Esophagus muscularis mucosa (tissue), 4 donors: ENCODE results near the gene BRD7. TPM values are rescaled to one million over a fixed set of nuclear protein-coding genes. Genes with fewer than 3 reads are reported as not detected.
A peak's percentile ranks its signal among the peaks of the same experiment; 100 is the strongest.
"Not testable (repeated sequence)": the region's sequence is repeated elsewhere in the genome, so short reads cannot be mapped to it uniquely, and the experiment has no call there.

Source experiments
- DNase-seq: peaks from one replicate; pipeline ENCODE4 v3.0.0-alpha.2; 2017; ENCODE audit errors: extremely low spot score
- H3K27ac ChIP-seq, 4 donors: fragments of 200-600 bp; sonication (generic); replicated peaks in 1 of 4; 1 replicate in 3 of 4; 2 replicates in 1 of 4; pipeline ENCODE4 v1.5.1; 2016 to 2019; ENCODE audit warnings: mild to moderate bottlenecking in 1 of 4
- H3K27me3 ChIP-seq, 4 donors: fragments of 200-600 bp; sonication (generic); one replicate each; pipeline versions ENCODE4 v1.5.1 to v1.6.0; 2016 to 2019
- H3K36me3 ChIP-seq, 4 donors: fragments of 200-600 bp; sonication (generic); one replicate each; pipeline ENCODE4 v1.5.1; 2016 to 2019
- H3K4me1 ChIP-seq, 4 donors: fragments of 200-600 bp; sonication (generic); one replicate each; pipeline ENCODE4 v1.5.1; 2016 to 2019
- H3K4me3 ChIP-seq, 4 donors: fragments of 200-600 bp; sonication (generic); 1 replicate in 2 of 4; 2 replicates in 2 of 4; pipeline ENCODE4 v1.5.1; 2016 to 2019; ENCODE audit warnings: mild to moderate bottlenecking in 4 of 4, moderate library complexity in 1 of 4
- H3K9me3 ChIP-seq, 4 donors: fragments of 200-600 bp; sonication (generic); 1 replicate in 3 of 4; 2 replicates in 1 of 4; pipeline ENCODE4 v1.5.1; 2016 to 2019
- EP300 ChIP-seq: sonication (generic); formaldehyde crosslinking; IDR thresholded peaks from one replicate; pipeline ENCODE4 v1.6.1; 2017; ENCODE audit warnings: antibody characterized with exemption
- POLR2A ChIP-seq: fragments of 450-650 bp; IDR thresholded peaks from one replicate; pipeline ENCODE4 v1.6.1; 2017; ENCODE audit warnings: antibody characterized with exemption, moderate library complexity, mild to moderate bottlenecking, low read depth
- POLR2AphosphoS5 ChIP-seq, 2 donors: sonication (generic); formaldehyde crosslinking; IDR thresholded peaks; one replicate each; pipeline ENCODE4 v1.6.1; 2017; ENCODE audit warnings: antibody characterized with exemption in 2 of 2
- WGBS: methylation state at CpG from one replicate; pipeline ENCODE4 v1.1.5; 2018; 5-methylcytosine and 5-hydroxymethylcytosine counted together
- intact Hi-C: fragments of 100-400 bp; cut with DNase I; formaldehyde crosslinking; loops from one replicate; pipeline ENCODE4 v1.15.1; 2023
- total RNA-seq, 4 donors: library from RNA; depleted of rRNA; stranded (reverse); fragments of >200 nt; gene quantifications; one replicate each; pipeline versions ENCODE4 v1.1.0 to v1.2.1, GENCODE V29; 2016
- TF ChIP-seq, protein P1 (sequence below), 3 experiments: fragments of 200-600 bp in 2 of 3; fragments of 450-650 bp in 1 of 3; sonication (generic) in 2 of 3; IDR thresholded peaks; one replicate each; pipeline ENCODE4 v1.5.1; 2017 to 2019; ENCODE audit warnings: antibody characterized with exemption in 3 of 3, mild to moderate bottlenecking in 2 of 3, moderate library complexity in 1 of 3

Gene BRD7
- total RNA-seq, 4 donors from 2014 or later: 49.5 to 68.1 (median 56.5) TPM

DNA sequence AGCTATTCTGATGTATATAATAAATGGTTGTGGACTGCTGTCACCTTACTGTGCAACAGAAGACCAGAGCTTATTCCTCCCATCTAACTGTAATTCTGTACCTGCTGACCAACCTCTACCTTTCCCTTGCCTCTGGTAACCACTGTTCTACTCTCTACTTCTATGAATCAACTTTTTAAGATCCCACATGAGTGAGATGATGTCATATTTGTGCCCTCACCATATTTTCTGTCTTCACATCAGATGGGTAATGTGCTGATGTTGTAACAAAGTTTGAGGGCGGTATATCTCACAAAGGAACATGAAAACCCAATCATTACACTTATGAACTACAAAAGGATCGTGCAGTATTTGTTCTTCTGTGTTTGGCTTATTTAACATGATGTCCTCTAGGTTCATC lies 16.8 kb downstream of the BRD7 start:
- Histone ChIP-seq H3K27ac (no peak overlapping the region), H3K4me1 (peaks cover 0 to 15% (median 9%) of the 10 kb centered on the region in 4 donors), H3K4me3 (no peak overlapping the region), H3K27me3 (no peaks in the 10 kb centered on the region), H3K36me3 (peaks cover 17 to 60% (median 43%) of the 10 kb centered on the region in 4 donors), H3K9me3 (no peaks in the 10 kb centered on the region)
- TF ChIP-seq, protein P1, sequence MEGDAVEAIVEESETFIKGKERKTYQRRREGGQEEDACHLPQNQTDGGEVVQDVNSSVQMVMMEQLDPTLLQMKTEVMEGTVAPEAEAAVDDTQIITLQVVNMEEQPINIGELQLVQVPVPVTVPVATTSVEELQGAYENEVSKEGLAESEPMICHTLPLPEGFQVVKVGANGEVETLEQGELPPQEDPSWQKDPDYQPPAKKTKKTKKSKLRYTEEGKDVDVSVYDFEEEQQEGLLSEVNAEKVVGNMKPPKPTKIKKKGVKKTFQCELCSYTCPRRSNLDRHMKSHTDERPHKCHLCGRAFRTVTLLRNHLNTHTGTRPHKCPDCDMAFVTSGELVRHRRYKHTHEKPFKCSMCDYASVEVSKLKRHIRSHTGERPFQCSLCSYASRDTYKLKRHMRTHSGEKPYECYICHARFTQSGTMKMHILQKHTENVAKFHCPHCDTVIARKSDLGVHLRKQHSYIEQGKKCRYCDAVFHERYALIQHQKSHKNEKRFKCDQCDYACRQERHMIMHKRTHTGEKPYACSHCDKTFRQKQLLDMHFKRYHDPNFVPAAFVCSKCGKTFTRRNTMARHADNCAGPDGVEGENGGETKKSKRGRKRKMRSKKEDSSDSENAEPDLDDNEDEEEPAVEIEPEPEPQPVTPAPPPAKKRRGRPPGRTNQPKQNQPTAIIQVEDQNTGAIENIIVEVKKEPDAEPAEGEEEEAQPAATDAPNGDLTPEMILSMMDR (IDR thresholded peaks at IDR 0.05): no peak
- TF ChIP-seq POLR2AphosphoS5 (IDR thresholded peaks at IDR 0.05) (no peak), POLR2A (no peak), EP300 (no peak)
- intact Hi-C loops: loop anchor here (10.0 kb wide), 2 partner anchors 137 to 327 kb away; partner anchors contain the start of gene CNEP1R1
- no peak for DNase-seq
- 90% methylated on average over 2 of the region's 2 CpGs for WGBS

DNA sequence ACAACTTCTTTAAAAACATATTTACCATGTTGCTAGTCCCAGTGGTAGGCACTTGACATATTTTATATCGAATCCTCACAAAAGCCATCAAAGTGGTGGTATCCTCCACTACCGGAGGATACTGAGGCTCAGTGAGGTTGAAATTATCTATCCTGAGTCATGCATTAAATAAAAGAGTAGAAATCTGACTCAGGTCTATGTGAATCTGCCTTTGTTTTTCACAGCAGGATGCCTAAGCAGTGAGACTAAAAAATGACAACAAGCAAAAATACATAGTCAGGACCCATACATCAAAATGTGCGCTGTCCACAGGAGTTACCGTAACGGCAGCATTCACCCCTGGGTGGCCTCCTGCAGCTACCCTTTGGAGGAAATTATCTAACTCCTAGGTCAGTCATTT lies 17.7 kb downstream of the BRD7 start:
- H3K27me3 ChIP-seq: no peaks in the 10 kb centered on the region
- TF ChIP-seq POLR2AphosphoS5 (IDR thresholded peaks at IDR 0.05) (no peak), POLR2A (no peak), EP300 (no peak)
- TF ChIP-seq, protein P1 (IDR thresholded peaks at IDR 0.05): no peak
- no peak overlapping the region for H3K27ac ChIP-seq
- no peak for DNase-seq
- intact Hi-C loops: loop anchor here (10.0 kb wide), 2 partner anchors 136 to 326 kb away; partner anchors contain the start of gene CNEP1R1
- no peak overlapping the region for H3K4me3 ChIP-seq
- WGBS: 97% methylated on average over 5 of the region's 5 CpGs
- H3K9me3 ChIP-seq: no peaks in the 10 kb centered on the region
- H3K36me3 ChIP-seq: peaks cover 17 to 63% (median 43%) of the 10 kb centered on the region in 4 donors
- peaks cover 0 to 15% (median 9%) of the 10 kb centered on the region in 4 donors for H3K4me1 ChIP-seq

DNA sequence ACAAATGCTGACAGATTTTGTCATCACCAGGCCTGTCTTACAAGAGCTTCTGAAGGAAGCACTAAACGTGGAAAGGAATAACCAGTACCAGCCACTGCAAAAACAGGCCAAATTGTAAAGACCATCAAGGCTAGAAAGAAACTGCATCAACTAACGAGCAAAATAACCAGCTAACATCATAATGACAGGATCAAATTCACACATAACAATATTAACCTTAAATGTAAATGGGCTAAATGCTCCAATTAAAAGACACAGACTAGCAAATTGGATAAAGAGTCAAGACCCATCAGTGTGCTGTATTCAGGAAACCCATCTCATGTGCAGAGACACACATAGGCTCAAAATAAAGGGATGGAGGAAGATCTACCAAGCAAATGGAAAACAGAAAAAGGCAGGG lies 23.6 kb downstream of the BRD7 start:
- H3K9me3 ChIP-seq, DNase-seq, intact Hi-C loops, H3K27ac ChIP-seq, H3K27me3 ChIP-seq, H3K4me3 ChIP-seq: not testable (repeated sequence)
- H3K36me3 ChIP-seq: peaks cover 14 to 57% (median 35%) of the 10 kb centered on the region in 4 donors
- H3K4me1 ChIP-seq: peaks cover 0 to 14% (median 10%) of the 10 kb centered on the region in 4 donors
- 90% methylated on average over 2 of the region's 2 CpGs for WGBS

DNA sequence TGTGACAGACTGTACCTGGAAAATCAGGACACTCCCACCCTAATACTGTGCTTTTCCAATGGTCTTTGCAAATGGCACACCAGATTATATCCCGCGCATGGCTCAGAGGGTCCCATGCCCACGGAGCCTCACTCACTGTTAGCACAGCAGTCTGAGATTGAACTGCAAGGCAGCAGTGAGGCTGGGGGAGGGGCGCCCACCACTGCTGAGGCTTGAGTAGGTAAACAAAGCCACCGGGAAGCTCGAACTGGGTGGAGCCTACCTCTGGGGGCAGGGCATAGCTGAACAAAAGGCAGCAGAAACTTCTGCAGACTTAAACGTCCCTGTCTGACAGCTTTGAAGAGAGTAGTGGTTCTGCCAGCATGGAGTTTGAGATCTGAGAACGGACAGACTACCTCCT lies 25.2 kb downstream of the BRD7 start:
- WGBS: 30% methylated on average over 4 of the region's 8 CpGs
- H3K4me3 ChIP-seq, H3K27me3 ChIP-seq, DNase-seq, H3K9me3 ChIP-seq, H3K27ac ChIP-seq, intact Hi-C loops: not testable (repeated sequence)
- H3K4me1 ChIP-seq: peaks cover 0 to 29% (median 17%) of the 10 kb centered on the region in 4 donors
- H3K36me3 ChIP-seq: peaks cover 7 to 55% (median 33%) of the 10 kb centered on the region in 4 donors

DNA sequence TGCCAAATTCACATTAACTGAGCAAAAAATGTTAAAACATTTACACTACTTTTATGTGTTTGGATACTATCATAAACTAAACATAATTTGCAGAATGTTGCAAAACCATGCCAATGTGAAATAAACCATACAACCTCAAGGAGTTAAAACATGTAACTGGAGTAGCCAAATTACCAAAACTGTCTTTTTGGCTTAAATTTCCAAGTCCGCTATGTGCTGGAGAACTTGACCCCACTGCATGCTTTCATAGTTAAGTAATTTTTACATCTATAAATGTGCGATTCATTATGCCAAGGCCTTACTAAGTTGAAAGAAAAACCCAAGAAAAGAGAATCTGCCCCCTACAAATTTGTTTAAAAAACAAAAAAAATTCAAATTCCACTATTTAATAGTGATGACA lies 28.2 kb downstream of the BRD7 start:
- Histone ChIP-seq H3K27me3 (no peaks in the 10 kb centered on the region), H3K9me3 (no peaks in the 10 kb centered on the region), H3K36me3 (peaks cover 7 to 60% (median 33%) of the 10 kb centered on the region in 4 donors), H3K27ac (peak overlapping the region in 3 of 4 donors; percentile 8 to 46 (median 23)), H3K4me3 (no peak overlapping the region), H3K4me1 (peaks cover 0 to 41% (median 23%) of the 10 kb centered on the region in 4 donors)
- no peak for DNase-seq
- intact Hi-C loops: no loop called here
- TF ChIP-seq, protein P1 (IDR thresholded peaks at IDR 0.05): no peak
- TF ChIP-seq POLR2AphosphoS5 (IDR thresholded peaks at IDR 0.05) (no peak), POLR2A (no peak), EP300 (no peak)
- 46% methylated on average over 2 of the region's 2 CpGs for WGBS
